Activated CD8-positive, alpha-beta memory T cell treated with anti-CD3 and anti-CD28 coated beads, Interleukin-2, amount 50 U/mL, for 48 hours (primary cell): ENCODE data around the gene ZNF121.

Source experiments
- DNase-seq: peaks from one replicate; pipeline ENCODE4 v3.0.0-alpha.2; 2020

The ZNF121 gene

GRCh38 chr19:9538183-9539058, 45.9 kb downstream of the ZNF121 start, which contains the start of gene ZNF426:
Gene ZNF426 (minus strand): TSS chr19:9538645. CDS start chr19:9536232, 2,413 bp downstream.
- DNase-seq, result peak; percentile 92

- no peak for DNase-seq
Measured at GRCh38 chr19:9535934-9536333, 48.4 kb downstream of the ZNF121 start.

GRCh38 chr19:9531933-9532332, 52.4 kb downstream of the ZNF121 start:
- DNase-seq, result no peak

GRCh38 chr19:9528757-9529336, 55.5 kb downstream of the ZNF121 start:
- DNase-seq, result no peak

- DNase-seq, result no peak
Measured at GRCh38 chr19:9523885-9524474, 60.3 kb downstream of the ZNF121 start.
